Measurements from ENCODE around the gene NHS.
A peak's percentile ranks its signal among the peaks of the same experiment; 100 is the strongest.

NHS gene

DNA sequence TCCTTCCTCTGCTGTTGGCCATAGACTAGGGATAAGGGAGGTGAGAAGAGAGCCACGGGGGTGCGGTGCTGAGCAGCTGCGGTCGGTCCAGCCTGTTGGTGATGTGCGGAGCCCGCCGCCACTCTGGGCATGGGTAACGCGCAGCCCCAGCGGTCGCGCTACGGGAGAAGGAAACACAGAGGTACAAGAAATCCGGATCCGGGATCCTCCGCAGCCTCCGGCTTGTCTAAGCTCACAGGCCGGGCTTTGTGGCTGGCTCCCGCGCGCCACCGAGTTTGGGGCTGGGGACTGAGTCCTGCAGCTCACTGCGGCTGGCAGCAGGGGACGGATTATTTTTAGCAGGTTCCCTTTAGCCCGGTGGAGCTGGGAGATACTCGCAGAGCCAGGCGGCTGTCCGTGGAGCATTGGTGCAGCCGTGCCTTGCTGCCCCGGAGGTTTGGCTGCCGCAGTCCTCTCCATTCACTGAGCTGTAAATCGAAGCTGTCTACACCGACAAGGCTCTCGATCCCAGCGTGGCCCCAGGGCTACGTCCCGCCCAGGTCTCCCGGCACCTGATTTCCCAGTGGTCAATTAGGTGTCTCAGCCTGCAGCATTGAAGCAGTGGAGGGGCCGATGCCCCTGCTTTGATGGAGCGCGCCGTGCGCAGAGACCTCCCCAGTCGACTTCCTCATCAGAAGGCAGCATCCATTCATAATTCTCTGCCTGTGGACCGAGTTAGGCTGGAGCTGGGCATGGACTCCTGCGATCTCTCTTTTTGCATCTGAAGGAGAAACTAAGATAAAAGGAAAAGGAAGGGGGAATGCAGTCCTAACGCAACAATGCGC lies 280.4 kb downstream of the NHS start:
- TF ChIP-seq, protein P1, sequence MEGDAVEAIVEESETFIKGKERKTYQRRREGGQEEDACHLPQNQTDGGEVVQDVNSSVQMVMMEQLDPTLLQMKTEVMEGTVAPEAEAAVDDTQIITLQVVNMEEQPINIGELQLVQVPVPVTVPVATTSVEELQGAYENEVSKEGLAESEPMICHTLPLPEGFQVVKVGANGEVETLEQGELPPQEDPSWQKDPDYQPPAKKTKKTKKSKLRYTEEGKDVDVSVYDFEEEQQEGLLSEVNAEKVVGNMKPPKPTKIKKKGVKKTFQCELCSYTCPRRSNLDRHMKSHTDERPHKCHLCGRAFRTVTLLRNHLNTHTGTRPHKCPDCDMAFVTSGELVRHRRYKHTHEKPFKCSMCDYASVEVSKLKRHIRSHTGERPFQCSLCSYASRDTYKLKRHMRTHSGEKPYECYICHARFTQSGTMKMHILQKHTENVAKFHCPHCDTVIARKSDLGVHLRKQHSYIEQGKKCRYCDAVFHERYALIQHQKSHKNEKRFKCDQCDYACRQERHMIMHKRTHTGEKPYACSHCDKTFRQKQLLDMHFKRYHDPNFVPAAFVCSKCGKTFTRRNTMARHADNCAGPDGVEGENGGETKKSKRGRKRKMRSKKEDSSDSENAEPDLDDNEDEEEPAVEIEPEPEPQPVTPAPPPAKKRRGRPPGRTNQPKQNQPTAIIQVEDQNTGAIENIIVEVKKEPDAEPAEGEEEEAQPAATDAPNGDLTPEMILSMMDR (IDR thresholded peaks at IDR 0.05) = 0 out of 2 replicates have a peak, but pooled peaks have one; percentile 4
- TF ChIP-seq ZFX (IDR thresholded peaks at IDR 0.05; ENCODE audit: borderline replicate concordance) = no peak
- H3K27ac ChIP-seq = no peak overlapping the region

DNA sequence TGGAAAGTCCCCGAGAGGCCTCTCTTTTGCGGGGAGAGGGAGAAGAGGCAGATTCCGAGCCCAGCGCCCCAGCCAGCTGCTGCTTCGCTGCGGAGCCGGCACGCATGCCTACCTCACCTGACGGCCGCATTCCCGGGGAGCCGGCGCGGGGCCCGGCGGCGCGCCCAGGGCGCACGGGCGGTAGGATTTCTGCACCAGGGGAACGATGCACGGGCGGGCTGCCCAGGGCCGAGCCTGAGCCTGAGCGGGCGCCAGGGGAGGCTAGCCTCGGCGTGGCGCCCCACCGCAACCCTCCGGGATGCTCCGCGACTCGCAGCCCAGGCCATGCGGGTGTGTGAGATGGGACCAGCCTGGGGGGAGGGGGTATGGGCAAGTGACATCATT lies 281.0 kb downstream of the NHS start:
- H3K27ac ChIP-seq = no peak overlapping the region
- TF ChIP-seq ZFX (IDR thresholded peaks at IDR 0.05; ENCODE audit: borderline replicate concordance) = no peak
- TF ChIP-seq, protein P1 (IDR thresholded peaks at IDR 0.05) = no peak

DNA sequence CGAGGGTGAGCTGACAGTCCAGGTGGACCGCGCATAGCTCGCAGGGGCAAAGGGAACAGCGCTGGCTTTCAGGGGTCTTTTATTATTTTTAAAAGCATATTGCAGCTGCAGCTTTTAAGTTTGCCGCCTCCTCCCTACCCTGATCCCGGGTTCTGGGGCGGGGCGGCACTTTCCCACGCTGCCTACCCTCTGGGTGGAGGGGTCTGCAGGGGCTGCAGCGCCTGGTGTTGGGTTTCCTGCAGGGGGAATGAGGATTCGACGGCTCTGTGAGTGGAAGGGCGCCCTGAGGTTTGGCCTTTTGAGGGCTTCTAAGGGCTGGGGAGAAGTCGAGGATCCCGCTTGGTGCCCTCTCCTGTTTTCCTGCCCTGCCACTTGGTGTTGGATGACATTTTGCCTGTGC lies 281.6 kb downstream of the NHS start:
- H3K27ac ChIP-seq = no peak overlapping the region
- no peak for TF ChIP-seq ZFX (IDR thresholded peaks at IDR 0.05; ENCODE audit: borderline replicate concordance)
- TF ChIP-seq, protein P1 (IDR thresholded peaks at IDR 0.05) = no peak

DNA sequence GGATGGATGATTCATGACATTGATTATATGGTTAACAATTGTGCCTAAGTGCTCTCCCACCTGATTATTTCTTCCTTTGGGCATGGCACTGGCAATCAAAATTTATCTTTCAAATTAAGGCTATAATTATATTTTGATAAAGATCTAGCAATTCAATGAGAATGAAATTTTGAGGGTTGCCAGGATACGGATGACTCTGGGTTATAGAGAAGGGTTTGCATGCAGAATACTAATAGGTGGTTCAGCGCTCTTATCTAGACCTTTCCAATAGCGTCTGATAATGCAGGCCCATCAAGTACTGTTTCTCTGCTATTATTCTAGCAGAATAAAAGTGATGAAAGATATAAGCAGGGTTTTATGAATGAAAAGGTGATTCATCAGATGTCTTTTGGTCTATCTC lies 287.4 kb downstream of the NHS start:
- no peak for TF ChIP-seq ZFX (IDR thresholded peaks at IDR 0.05; ENCODE audit: borderline replicate concordance)
- TF ChIP-seq, protein P1 (IDR thresholded peaks at IDR 0.05) = no peak
- H3K27ac ChIP-seq = no peak overlapping the region

GRCh38 chrX:17668929-17669328 lies 293.9 kb downstream of the NHS start:
- no peak overlapping the region for H3K27ac ChIP-seq
- TF ChIP-seq ZFX (IDR thresholded peaks at IDR 0.05; ENCODE audit: borderline replicate concordance) = no peak
- TF ChIP-seq, protein P1 (IDR thresholded peaks at IDR 0.05) = no peak

GRCh38 chrX:17669458-17669857 lies 294.5 kb downstream of the NHS start:
- H3K27ac ChIP-seq = no peak overlapping the region
- no peak for TF ChIP-seq ZFX (IDR thresholded peaks at IDR 0.05; ENCODE audit: borderline replicate concordance)
- TF ChIP-seq, protein P1 (IDR thresholded peaks at IDR 0.05) = no peak

DNA sequence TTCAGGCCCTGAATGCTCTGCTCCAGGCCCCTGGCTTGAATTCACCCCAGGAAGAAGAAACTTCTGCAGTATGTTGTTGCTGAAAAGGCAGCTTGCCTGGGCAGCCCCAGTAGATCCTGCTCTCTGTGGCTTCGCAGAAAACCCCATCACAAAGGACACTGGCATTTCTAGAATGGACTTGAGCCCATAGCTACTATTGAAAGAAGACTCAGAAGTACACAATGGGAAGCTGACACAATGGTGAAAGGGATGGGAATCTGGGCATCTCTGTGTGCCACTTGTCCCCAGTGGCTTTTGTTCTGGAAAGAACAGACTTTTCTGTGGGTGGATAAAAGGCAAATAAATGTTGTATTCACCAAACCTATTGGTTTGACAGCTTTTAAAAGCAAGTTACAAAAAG lies 294.9 kb downstream of the NHS start:
- TF ChIP-seq ZFX (IDR thresholded peaks at IDR 0.05; ENCODE audit: borderline replicate concordance) = no peak
- TF ChIP-seq, protein P1 (IDR thresholded peaks at IDR 0.05) = no peak

More for the DNA sequence above, 294.9 kb downstream of the NHS start:
- H3K27ac ChIP-seq = no peak overlapping the region
